Peyer's patch (tissue), 4 donors: Measurements from ENCODE around the gene ELOVL7.

Source experiments
- CTCF ChIP-seq, 6 experiments: fragments of 450-650 bp in 4 of 6; fragments of 200-600 bp in 2 of 6; sonication (generic) in 1 of 6; IDR thresholded peaks; one replicate each; pipeline ENCODE4 v1.5.1; 2017 to 2019; ENCODE audit warnings: antibody characterized with exemption in 6 of 6, mild to moderate bottlenecking in 3 of 6, moderate library complexity in 1 of 6
- POLR2A ChIP-seq, 2 donors: fragments of 450-650 bp; IDR thresholded peaks; one replicate each; pipeline ENCODE4 v1.5.1; 2017; ENCODE audit warnings: antibody characterized with exemption in 2 of 2, mild to moderate bottlenecking in 2 of 2, moderate library complexity in 2 of 2

GRCh38 chr5:60805463-60805862 lies 38.6 kb downstream of the ELOVL7 start:
- TF ChIP-seq CTCF (IDR thresholded peaks at IDR 0.05) (no peak), POLR2A (IDR thresholded peaks at IDR 0.05) (no peak)
